ENCODE data around the gene APOL2. TPM values are rescaled to one million over a fixed set of nuclear protein-coding genes. Genes with fewer than 3 reads are reported as not detected.

APOL2 gene
- total RNA-seq, 2 donors from 2014 or later, result 2.1 to 7.9 TPM

DNA sequence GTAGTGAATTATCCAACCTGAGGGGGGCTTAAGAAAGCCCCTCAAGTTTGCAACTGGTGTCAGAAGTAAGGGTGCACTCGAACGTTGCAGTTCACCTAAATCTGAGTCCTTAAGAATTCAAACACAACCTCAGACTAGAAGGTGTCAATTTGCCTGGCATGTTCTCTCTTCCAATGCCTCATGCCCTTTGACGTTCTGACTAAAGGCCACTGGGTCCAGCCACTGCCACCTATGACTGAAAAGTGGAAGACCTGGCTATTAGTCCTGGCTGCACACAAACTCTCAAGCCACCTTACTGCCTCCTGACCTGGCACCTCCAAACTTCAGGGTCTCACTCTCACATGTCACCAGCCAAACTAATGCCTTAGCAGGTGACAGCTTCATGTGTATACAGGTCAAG is 45.8 kb downstream of the APOL2 start:
- DNase-seq, result no peak
- Histone ChIP-seq H3K27me3 (ENCODE audit: control insufficient read depth, insufficient read depth, low read length, poor library complexity, severe bottlenecking) (no peaks in the 10 kb centered on the region), H3K4me3 (ENCODE audit: low read length) (no peak overlapping the region), H3K36me3 (ENCODE audit: control insufficient read depth, insufficient read depth, low read length) (no peaks in the 10 kb centered on the region), H3K27ac (ENCODE audit: low read depth, low read length) (no peak overlapping the region), H3K9me3 (ENCODE audit: control insufficient read depth, low read length) (peaks cover 7% of the 10 kb centered on the region), H3K9ac (ENCODE audit: extremely low read depth, low read length, poor library complexity, severe bottlenecking) (no peak overlapping the region), H3K4me1 (ENCODE audit: control insufficient read depth, insufficient read depth, low read length) (peaks cover 6% of the 10 kb centered on the region)
- WGBS, 2 experiments (ENCODE audit: insufficient coverage in 1 of 2, insufficient read length in 1 of 2), result 28 to 59% methylated on average over 2 to 3 of the region's 3 CpGs
- Mint-ChIP-seq H3K4me1 (peaks cover 21% of the 10 kb centered on the region), H3K27me3 (ENCODE audit: insufficient read depth) (peaks cover 3% of the 10 kb centered on the region), H3K36me3 (ENCODE audit: low read depth) (peaks cover 4% of the 10 kb centered on the region), H3K9me3 (peaks cover 21% of the 10 kb centered on the region), H3K27ac (no peak overlapping the region), H3K4me3 (no peak overlapping the region)
- TF ChIP-seq, protein P1, sequence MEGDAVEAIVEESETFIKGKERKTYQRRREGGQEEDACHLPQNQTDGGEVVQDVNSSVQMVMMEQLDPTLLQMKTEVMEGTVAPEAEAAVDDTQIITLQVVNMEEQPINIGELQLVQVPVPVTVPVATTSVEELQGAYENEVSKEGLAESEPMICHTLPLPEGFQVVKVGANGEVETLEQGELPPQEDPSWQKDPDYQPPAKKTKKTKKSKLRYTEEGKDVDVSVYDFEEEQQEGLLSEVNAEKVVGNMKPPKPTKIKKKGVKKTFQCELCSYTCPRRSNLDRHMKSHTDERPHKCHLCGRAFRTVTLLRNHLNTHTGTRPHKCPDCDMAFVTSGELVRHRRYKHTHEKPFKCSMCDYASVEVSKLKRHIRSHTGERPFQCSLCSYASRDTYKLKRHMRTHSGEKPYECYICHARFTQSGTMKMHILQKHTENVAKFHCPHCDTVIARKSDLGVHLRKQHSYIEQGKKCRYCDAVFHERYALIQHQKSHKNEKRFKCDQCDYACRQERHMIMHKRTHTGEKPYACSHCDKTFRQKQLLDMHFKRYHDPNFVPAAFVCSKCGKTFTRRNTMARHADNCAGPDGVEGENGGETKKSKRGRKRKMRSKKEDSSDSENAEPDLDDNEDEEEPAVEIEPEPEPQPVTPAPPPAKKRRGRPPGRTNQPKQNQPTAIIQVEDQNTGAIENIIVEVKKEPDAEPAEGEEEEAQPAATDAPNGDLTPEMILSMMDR (conservative IDR thresholded peaks at IDR 0.05), result no peak

GRCh38 chr22:36193171-36193570 is 46.2 kb downstream of the APOL2 start:
- no peak overlapping the region for H3K9ac ChIP-seq (ENCODE audit: extremely low read depth, low read length, poor library complexity, severe bottlenecking)
- peaks cover 6% of the 10 kb centered on the region for H3K4me1 ChIP-seq (ENCODE audit: control insufficient read depth, insufficient read depth, low read length)
- Mint-ChIP-seq H3K9me3 (peaks cover 21% of the 10 kb centered on the region), H3K4me1 (peaks cover 21% of the 10 kb centered on the region), H3K27me3 (ENCODE audit: insufficient read depth) (peaks cover 3% of the 10 kb centered on the region), H3K4me3 (no peak overlapping the region), H3K36me3 (ENCODE audit: low read depth) (peaks cover 4% of the 10 kb centered on the region), H3K27ac (no peak overlapping the region)
- WGBS, 2 experiments (ENCODE audit: insufficient coverage in 1 of 2, insufficient read length in 1 of 2), result 79 to 81% methylated on average over 3 of the region's 3 CpGs
- H3K36me3 ChIP-seq (ENCODE audit: control insufficient read depth, insufficient read depth, low read length), result no peaks in the 10 kb centered on the region
- H3K27me3 ChIP-seq (ENCODE audit: control insufficient read depth, insufficient read depth, low read length, poor library complexity, severe bottlenecking), result no peaks in the 10 kb centered on the region
- TF ChIP-seq, protein P1 (conservative IDR thresholded peaks at IDR 0.05), result no peak
- no peak for DNase-seq
- no peak overlapping the region for H3K4me3 ChIP-seq (ENCODE audit: low read length)
- H3K27ac ChIP-seq (ENCODE audit: low read depth, low read length), result no peak overlapping the region
- H3K9me3 ChIP-seq (ENCODE audit: control insufficient read depth, low read length), result peaks cover 7% of the 10 kb centered on the region

DNA sequence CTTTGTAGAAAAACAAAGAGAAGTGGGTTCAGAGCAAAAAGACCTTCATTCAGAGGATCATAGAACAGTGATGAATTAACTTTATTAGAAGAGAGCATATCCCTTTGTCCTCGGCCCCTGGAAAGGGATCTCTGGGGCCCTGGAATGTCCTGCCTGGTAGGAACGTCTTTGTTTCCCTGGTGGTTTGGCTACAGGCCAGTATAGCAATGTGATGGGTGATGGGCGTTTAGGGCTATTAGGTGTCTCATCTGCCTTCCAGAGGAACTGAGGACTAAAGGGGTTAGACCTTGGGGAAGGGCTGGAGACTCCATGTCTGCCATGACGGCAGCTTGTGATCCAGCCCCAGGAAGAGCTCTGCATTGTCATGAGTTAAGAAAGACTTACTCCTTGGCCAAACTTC is 46.8 kb downstream of the APOL2 start:
- no peak overlapping the region for H3K4me3 Mint-ChIP-seq

More for the DNA sequence above, 46.8 kb downstream of the APOL2 start:
- no peak overlapping the region for H3K4me3 ChIP-seq (ENCODE audit: low read length)
- H3K9me3 Mint-ChIP-seq, result peaks cover 21% of the 10 kb centered on the region
- H3K36me3 Mint-ChIP-seq (ENCODE audit: low read depth), result peaks cover 4% of the 10 kb centered on the region
- peaks cover 3% of the 10 kb centered on the region for H3K27me3 Mint-ChIP-seq (ENCODE audit: insufficient read depth)
- H3K27ac Mint-ChIP-seq, result no peak overlapping the region
- TF ChIP-seq, protein P1 (conservative IDR thresholded peaks at IDR 0.05), result no peak
- H3K9me3 ChIP-seq (ENCODE audit: control insufficient read depth, low read length), result peaks cover 7% of the 10 kb centered on the region
- no peak overlapping the region for H3K27ac ChIP-seq (ENCODE audit: low read depth, low read length)
- no peak for DNase-seq
- WGBS, 2 experiments (ENCODE audit: insufficient coverage in 1 of 2, insufficient read length in 1 of 2), result 90 to 91% methylated on average over 3 to 4 of the region's 4 CpGs
- H3K9ac ChIP-seq (ENCODE audit: extremely low read depth, low read length, poor library complexity, severe bottlenecking), result no peak overlapping the region
- no peaks in the 10 kb centered on the region for H3K27me3 ChIP-seq (ENCODE audit: control insufficient read depth, insufficient read depth, low read length, poor library complexity, severe bottlenecking)
- no peaks in the 10 kb centered on the region for H3K36me3 ChIP-seq (ENCODE audit: control insufficient read depth, insufficient read depth, low read length)
- H3K4me1 ChIP-seq (ENCODE audit: control insufficient read depth, insufficient read depth, low read length), result peaks cover 6% of the 10 kb centered on the region
- H3K4me1 Mint-ChIP-seq, result peaks cover 17% of the 10 kb centered on the region
